Psoas muscle (tissue), 8 donors: Measurements from ENCODE around the gene HTR1D. TPM values are rescaled to one million over a fixed set of nuclear protein-coding genes. Genes with fewer than 3 reads are reported as not detected.

Source experiments
- ATAC-seq, 4 donors: fragments of 200-7000 bp; cut with Tn5 transposase; one replicate each; pipeline ENCODE4 v1.9.1; 2020; ENCODE audit warnings: moderate library complexity in 3 of 4, mild to moderate bottlenecking in 2 of 4
- DNase-seq, 2 donors: peaks; one replicate each; pipeline ENCODE4 v3.0.0-alpha.2; 2020
- H3K27ac ChIP-seq: fragments of 200-600 bp; one replicate; pipeline ENCODE4 v1.8.0; 2022
- H3K27me3 ChIP-seq, 3 donors: fragments of 200-600 bp in 1 of 3; one replicate each; pipeline versions ENCODE4 v1.6.1 to v1.8.0; 2013 to 2022; ENCODE audit warnings: low read length in 2 of 3, mild to moderate bottlenecking in 2 of 3, moderate library complexity in 1 of 3; ENCODE audit not compliant: insufficient read depth in 3 of 3
- H3K36me3 ChIP-seq, 2 donors: fragments of 200-600 bp in 1 of 2; one replicate each; pipeline versions ENCODE4 v1.6.1 to v1.8.0; 2013 to 2022; ENCODE audit warnings: low read depth in 1 of 2, mild to moderate bottlenecking in 1 of 2, moderate library complexity in 1 of 2; ENCODE audit not compliant: insufficient read depth in 1 of 2
- H3K4me1 ChIP-seq: fragments of 200-600 bp; one replicate; pipeline ENCODE4 v1.8.0; 2022
- H3K4me3 ChIP-seq: fragments of 200-600 bp; one replicate; pipeline ENCODE4 v1.8.0; 2022; ENCODE audit warnings: mild to moderate bottlenecking
- H3K9me3 ChIP-seq: fragments of 200-600 bp; one replicate; pipeline ENCODE4 v1.8.0; 2022
- CTCF ChIP-seq: fragments of 200-600 bp; IDR thresholded peaks from one replicate; pipeline ENCODE4 v1.8.0; 2022; ENCODE audit warnings: antibody characterized with exemption
- WGBS, 3 donors: extraction: QIAGEN DNeasy Blood & Tissue Kit; methylation state at CpG; one replicate each; pipeline versions ENCODE4 v1.1.6 to v1.1.7; 2013; 5-methylcytosine and 5-hydroxymethylcytosine counted together
- intact Hi-C, 2 donors: fragments of 100-400 bp; cut with DNase I; formaldehyde crosslinking; loops; one replicate each; pipeline versions ENCODE4 v1.11.0 to v1.14.2; 2022
- polyA plus RNA-seq, 3 donors: library from polyadenylated mRNA; stranded (reverse); fragments of 200-250 nt; gene quantifications; one replicate each; pipeline ENCODE4 v1.2.3, GENCODE V29; 2013
- total RNA-seq, 4 donors: library from RNA; stranded (reverse); fragmentation: NEBNext Ultra II Directional in 2 of 4; extraction: Animal tissue kit (Norgen Biotek cat#: 25700) in 2 of 4; gene quantifications; one replicate each; pipeline versions ENCODE4 v1.2.1 to v1.2.4, GENCODE V29; 2021 to 2023
- donor health status: healthy with polysubstance abuse.
- donor health status: DM: no; HTN: no; CAD: no; lungs with moderate emphysema.
- donor health status: Bipolar disorder and iron deficiency.
- donor health status: healthy.
- donor health status: DM: yes; HTN: yes; CAD: no.
- donor health status: DM: no; HTN: no; CAD: no.
- donor health status: DM: no; HTN: no; CAD: no.
- donor health status: DM: yes; HTN: yes; CAD: no.

The HTR1D gene
- total and polyA plus RNA-seq, 7 donors, result 0.03 to 0.06 TPM; not detected in 5

GRCh38 chr1:23215291-23215690, 2.0 kb downstream of the HTR1D start:
- no peak overlapping the region for H3K27ac ChIP-seq
- no peaks in the 10 kb centered on the region for H3K36me3 ChIP-seq
- intact Hi-C loops, result loop anchor here in 1 of 2 donors (5.0 kb wide), 1 partner anchor 57 kb away; no protein-coding TSS in a partner anchor
- TF ChIP-seq CTCF, result no peak
- DNase-seq, result no peak
- ATAC-seq, result no peak
- H3K4me1 ChIP-seq, result no peaks in the 10 kb centered on the region
- H3K9me3 ChIP-seq, result no peaks in the 10 kb centered on the region
- WGBS, 3 donors, result 86 to 91% (median 89%) methylated on average over 3 of the region's 3 CpGs
- no peak overlapping the region for H3K4me3 ChIP-seq
- H3K27me3 ChIP-seq, result peaks cover 2 to 69% (median 13%) of the 10 kb centered on the region in 3 donors

- no peak overlapping the region for H3K27ac ChIP-seq
- WGBS, 3 donors, result 67 to 80% (median 75%) methylated on average over 4 of the region's 4 CpGs
- TF ChIP-seq CTCF, result no peak
- no peak overlapping the region for H3K4me3 ChIP-seq
- ATAC-seq, result peak in 3 of 4 donors; percentile 30 to 77 (median 43)
- no peaks in the 10 kb centered on the region for H3K36me3 ChIP-seq
- H3K9me3 ChIP-seq, result no peaks in the 10 kb centered on the region
- no peak for DNase-seq
- H3K27me3 ChIP-seq, result peaks cover 2 to 65% (median 10%) of the 10 kb centered on the region in 3 donors
- intact Hi-C loops, result loop anchor here in 1 of 2 donors (5.0 kb wide), 1 partner anchor 58 kb away; no protein-coding TSS in a partner anchor
- no peaks in the 10 kb centered on the region for H3K4me1 ChIP-seq
Observed at GRCh38 chr1:23214640-23215039, 2.7 kb downstream of the HTR1D start.

GRCh38 chr1:23211955-23212354, 5.3 kb downstream of the HTR1D start:
- Histone ChIP-seq H3K4me3 (no peak overlapping the region), H3K9me3 (no peaks in the 10 kb centered on the region), H3K27ac (no peak overlapping the region), H3K4me1 (no peaks in the 10 kb centered on the region), H3K36me3 (no peaks in the 10 kb centered on the region), H3K27me3 (peaks cover 0 to 40% (median 7%) of the 10 kb centered on the region in 3 donors)
- intact Hi-C loops, result no loop called here
- no peak for ATAC-seq
- TF ChIP-seq CTCF, result no peak
- WGBS, 3 donors, result 51 to 56% (median 53%) methylated on average over 4 of the region's 4 CpGs
- no peak for DNase-seq

GRCh38 chr1:23210963-23211362, 6.3 kb downstream of the HTR1D start:
- Histone ChIP-seq H3K27me3 (peaks cover 0 to 30% (median under 1%) of the 10 kb centered on the region in 3 donors), H3K36me3 (no peaks in the 10 kb centered on the region), H3K27ac (no peak overlapping the region), H3K4me1 (no peaks in the 10 kb centered on the region), H3K4me3 (no peak overlapping the region), H3K9me3 (no peaks in the 10 kb centered on the region)
- ATAC-seq, result no peak
- intact Hi-C loops, result no loop called here
- DNase-seq, result no peak
- TF ChIP-seq CTCF, result no peak
- WGBS, 3 donors, result 55 to 75% (median 72%) methylated on average over 2 of the region's 2 CpGs

- TF ChIP-seq CTCF, result no peak
- no peak for ATAC-seq
- intact Hi-C loops, result no loop called here
Observed at GRCh38 chr1:23210351-23210785, 6.9 kb downstream of the HTR1D start.

More at GRCh38 chr1:23210351-23210785, 6.9 kb downstream of the HTR1D start:
- H3K36me3 ChIP-seq, result no peaks in the 10 kb centered on the region
- WGBS, 3 donors, result 27 to 43% (median 40%) methylated on average over 6 of the region's 6 CpGs
- H3K4me1 ChIP-seq, result no peaks in the 10 kb centered on the region
- no peaks in the 10 kb centered on the region for H3K9me3 ChIP-seq
- peaks cover 0 to 24% (median 0%) of the 10 kb centered on the region in 3 donors for H3K27me3 ChIP-seq
- H3K27ac ChIP-seq, result no peak overlapping the region
- DNase-seq, result no peak
- H3K4me3 ChIP-seq, result no peak overlapping the region
